SU-DHL-6 (cell line): ENCODE results near the gene CCNI2.

Source experiments
- H2AFZ ChIP-seq: fragments of 200-600 bp; sonication (generic); 2 replicates; pipeline ENCODE4 v1.6.1; 2014; ENCODE audit warnings: low read depth, mild to moderate bottlenecking, moderate library complexity, mixed read lengths, antibody characterized with exemption, low read length; ENCODE audit not compliant: severe bottlenecking
- H3F3A ChIP-seq: fragments of 200-600 bp; shearing (Covaris generic); 2 replicates; pipeline ENCODE4 v1.6.0; 2016; ENCODE audit warnings: antibody characterized with exemption, mild to moderate bottlenecking; ENCODE audit not compliant: insufficient read depth
- H3K27ac ChIP-seq: fragments of 200-600 bp; sonication (generic); 2 replicates; pipeline ENCODE4 v1.5.1; 2016; ENCODE audit warnings: low read depth, mild to moderate bottlenecking, low read length, moderate library complexity, mixed read lengths
- H3K27me3 ChIP-seq: fragments of 200-600 bp; sonication (generic), shearing (Covaris generic); 2 replicates; pipeline ENCODE4 v1.6.0; 2014; ENCODE audit warnings: mild to moderate bottlenecking, low read length
- H3K36me3 ChIP-seq: fragments of 200-600 bp; sonication (generic); 2 replicates; pipeline ENCODE4 v1.6.1; 2014; ENCODE audit warnings: mild to moderate bottlenecking, low read length, mixed read lengths
- H3K4me2 ChIP-seq: fragments of 300-600, 200-600 bp; shearing (Covaris generic), sonication (generic); 2 replicates; pipeline ENCODE4 v1.6.0; 2014; ENCODE audit warnings: low read length, low read depth, mild to moderate bottlenecking; ENCODE audit not compliant: poor library complexity, severe bottlenecking
- H3K4me3 ChIP-seq: fragments of 200-600 bp; sonication (generic); 2 replicates; pipeline ENCODE4 v1.5.1; 2014; ENCODE audit warnings: antibody characterized with exemption, low read length, mild to moderate bottlenecking, mixed read lengths; ENCODE audit not compliant: insufficient read depth, poor library complexity, severe bottlenecking
- H3K79me2 ChIP-seq: fragments of 200-600 bp; sonication (generic); 2 replicates; pipeline ENCODE4 v1.6.1; 2014; ENCODE audit warnings: mild to moderate bottlenecking, low read length, moderate library complexity; ENCODE audit not compliant: insufficient read depth
- H3K9ac ChIP-seq: fragments of 200-600 bp; sonication (generic); 2 replicates; pipeline ENCODE4 v1.7.0; 2014; ENCODE audit warnings: mild to moderate bottlenecking, low read length
- H3K9me2 ChIP-seq: fragments of 200-600 bp; sonication (generic); replicated peaks from 2 replicates; pipeline ENCODE4 v1.6.1; 2014; ENCODE audit warnings: low read length; ENCODE audit not compliant: insufficient read depth
- H3K9me3 ChIP-seq: fragments of 200-600 bp; sonication (generic); 2 replicates; pipeline ENCODE4 v1.6.1; 2014; ENCODE audit warnings: low read length, mixed read lengths; ENCODE audit not compliant: insufficient read depth
- H4K20me1 ChIP-seq: fragments of 200-600 bp; sonication (generic); 2 replicates; pipeline ENCODE4 v1.6.1; 2014; ENCODE audit warnings: low read depth, mild to moderate bottlenecking, antibody characterized with exemption, low read length, moderate library complexity, mixed read lengths
- CTCF ChIP-seq: fragments of 200-600 bp; sonication (generic); IDR thresholded peaks from one replicate; pipeline ENCODE4 v1.5.1; 2017; ENCODE audit warnings: antibody characterized with exemption, mild to moderate bottlenecking, low read length, moderate library complexity; ENCODE audit not compliant: insufficient read depth, poor library complexity, severe bottlenecking
- EZH2phosphoT487 ChIP-seq: fragments of 200-600 bp; sonication (generic), shearing (Covaris generic); conservative IDR thresholded peaks from 2 replicates; pipeline ENCODE4 v1.6.1; 2018; ENCODE audit warnings: mild to moderate bottlenecking, antibody characterized with exemption, low read length, moderate library complexity, mixed read lengths

CCNI2 gene

GRCh38 chr5:132742158-132742557, 5.1 kb upstream of the CCNI2 start:
- Histone ChIP-seq H3K9me2 (no peaks in the 10 kb centered on the region), H3K4me2 (no peak overlapping the region), H3K36me3 (no peaks in the 10 kb centered on the region), H3K9ac (no peak overlapping the region), H3K79me2 (no peaks in the 10 kb centered on the region), H3K4me3 (no peak overlapping the region), H3K9me3 (no peaks in the 10 kb centered on the region), H3F3A (no peaks in the 10 kb centered on the region), H2AFZ (no peak overlapping the region), H3K27me3 (no peaks in the 10 kb centered on the region), H3K27ac (no peak overlapping the region), H4K20me1 (no peaks in the 10 kb centered on the region)
- TF ChIP-seq CTCF (no peak), EZH2phosphoT487 (no peak)

GRCh38 chr5:132742626-132743025, 4.6 kb upstream of the CCNI2 start:
- H3K27ac ChIP-seq = no peak overlapping the region
- no peak for TF ChIP-seq EZH2phosphoT487
- TF ChIP-seq CTCF = no peak
- H3K4me2 ChIP-seq = no peak overlapping the region
- no peak overlapping the region for H3K9ac ChIP-seq
- H3K4me3 ChIP-seq = no peak overlapping the region
- H3K9me2 ChIP-seq = no peaks in the 10 kb centered on the region
- no peaks in the 10 kb centered on the region for H3K36me3 ChIP-seq
- no peaks in the 10 kb centered on the region for H3K79me2 ChIP-seq
- H3K9me3 ChIP-seq = no peaks in the 10 kb centered on the region
- no peak overlapping the region for H2AFZ ChIP-seq
- no peaks in the 10 kb centered on the region for H4K20me1 ChIP-seq
- H3K27me3 ChIP-seq = no peaks in the 10 kb centered on the region
- no peaks in the 10 kb centered on the region for H3F3A ChIP-seq

- no peaks in the 10 kb centered on the region for H4K20me1 ChIP-seq
- no peaks in the 10 kb centered on the region for H3K27me3 ChIP-seq
- no peaks in the 10 kb centered on the region; the same call in 1 of the 2 replicates for H3F3A ChIP-seq
- TF ChIP-seq EZH2phosphoT487 (no peak), CTCF (no peak)
- H3K36me3 ChIP-seq = no peaks in the 10 kb centered on the region
- no peaks in the 10 kb centered on the region for H3K9me2 ChIP-seq
- H3K79me2 ChIP-seq = no peaks in the 10 kb centered on the region
- H3K9ac ChIP-seq = no peak overlapping the region
- no peaks in the 10 kb centered on the region for H3K9me3 ChIP-seq
- H3K27ac ChIP-seq = no peak overlapping the region
- H2AFZ ChIP-seq = no peak overlapping the region
- no peak overlapping the region for H3K4me2 ChIP-seq
- H3K4me3 ChIP-seq = no peak overlapping the region
These were observed 2.6 kb upstream of the CCNI2 start for GRCh38 chr5:132744659-132745058.
